K562 (cell line): Measurements from ENCODE around the gene ADORA3. TPM values are rescaled to one million over a fixed set of nuclear protein-coding genes. Genes with fewer than 3 reads are reported as not detected.

Experiments
- ATAC-seq: fragments of 200-7000 bp; cut with Tn5 transposase; 3 replicates; pipeline ENCODE4 v1.9.1; 2020; ENCODE audit warnings: moderate library complexity
- BruUV-seq: library from RNA; stranded (reverse); fragments of 400-500 nt; replicated peaks from 2 replicates; lab custom pipeline; 2021; lab: Mats Ljungman, UMichigan
- CTCF ChIA-PET: fragments of 300-600 bp; formaldehyde crosslinking; extraction: SDS; loops from one replicate; lab custom pipeline; 2021; ENCODE audit warnings: low intra/inter-chr PET ratio; lab: Yijun Ruan, JAX
- POLR2A ChIA-PET: fragments of 300-600, 350-650 bp; sonication (Branson Sonifier 250); formaldehyde crosslinking; extraction: SDS; loops from one replicate; lab custom pipeline; 2021; ENCODE audit warnings: antibody characterized with exemption, inconsistent platforms; lab: Yijun Ruan, JAX
- DNase-seq, 4 experiments: peaks; one replicate each; pipeline versions ENCODE4 v3.0.0 to v3.0.0-alpha.2; 2011 to 2018; ENCODE audit warnings: low spot score in 3 of 4, mixed read lengths in 3 of 4; ENCODE audit errors: extremely low read depth in 1 of 4
- FAIRE-seq: peaks from 2 replicates; lab custom pipeline; 2011; peaks lifted over from hg19 to GRCh38; lab: Jason Lieb, UNC
- H2AFZ ChIP-seq: 2 replicates; pipeline ENCODE4 v1.6.0; 2011; ENCODE audit warnings: low read depth, low read length, control low read depth, inconsistent platforms
- H3K27ac ChIP-seq: fragments of 200-600 bp; 3 replicates; pipeline ENCODE4 v1.8.0; 2011; ENCODE audit warnings: low read depth, mild to moderate bottlenecking, control low read depth, inconsistent platforms, low read length, moderate library complexity, mixed read lengths; ENCODE audit errors: extremely low read depth
- H3K27me3 ChIP-seq, 2 experiments: fragments of 300-600 bp in 1 of 2; 2 replicates in 1 of 2; 3 replicates in 1 of 2; pipeline versions ENCODE4 v1.6.0 to v1.8.0; 2011; ENCODE audit warnings: inconsistent platforms in 2 of 2, low read length in 2 of 2, mild to moderate bottlenecking in 1 of 2, mixed read lengths in 1 of 2, moderate library complexity in 1 of 2; ENCODE audit not compliant: control insufficient read depth in 2 of 2, insufficient read depth in 2 of 2
- H3K36me3 ChIP-seq: fragments of 300-600 bp; 3 replicates; pipeline ENCODE4 v1.8.0; 2011; ENCODE audit warnings: mild to moderate bottlenecking, low read length, inconsistent platforms; ENCODE audit not compliant: control insufficient read depth, insufficient read depth
- H3K4me1 ChIP-seq, 2 experiments: fragments of 200-600 bp in 1 of 2; replicated peaks in 1 of 2; 2 replicates in 1 of 2; 3 replicates in 1 of 2; pipeline versions ENCODE4 v1.5.1 to v1.8.0; 2011; ENCODE audit warnings: inconsistent platforms in 2 of 2, low read length in 2 of 2, mild to moderate bottlenecking in 1 of 2, mixed read lengths in 1 of 2, moderate library complexity in 1 of 2; ENCODE audit not compliant: control insufficient read depth in 2 of 2, insufficient read depth in 2 of 2
- H3K4me2 ChIP-seq: 2 replicates; pipeline ENCODE4 v1.6.1; 2011; ENCODE audit warnings: low read length, control low read depth, inconsistent platforms, mixed read lengths; ENCODE audit not compliant: insufficient read depth
- H3K4me3 ChIP-seq: fragments of 200-600 bp; sonication (generic), shearing (Covaris generic); 2 replicates; pipeline ENCODE4 v1.5.1; 2016; ENCODE audit warnings: control low read depth, inconsistent platforms
- H3K79me2 ChIP-seq: fragments of 200-600 bp; 3 replicates; pipeline ENCODE4 v1.8.0; 2011; ENCODE audit warnings: low read length, inconsistent platforms; ENCODE audit not compliant: control insufficient read depth, insufficient read depth
- H3K9ac ChIP-seq, 2 experiments: 2 replicates each; pipeline versions ENCODE4 v1.6.0 to v1.6.1; 2011; ENCODE audit warnings: low read depth in 2 of 2, low read length in 2 of 2, control low read depth in 1 of 2, inconsistent platforms in 1 of 2, mild to moderate bottlenecking in 1 of 2, mixed read lengths in 1 of 2; ENCODE audit not compliant: insufficient read depth in 1 of 2
- H3K9me1 ChIP-seq: one replicate; pipeline ENCODE4 v1.6.0; 2011; ENCODE audit warnings: inconsistent platforms, mild to moderate bottlenecking, low read length, moderate library complexity; ENCODE audit not compliant: control insufficient read depth, insufficient read depth
- H3K9me3 ChIP-seq: replicated peaks from 2 replicates; pipeline ENCODE4 v1.5.1; 2011; ENCODE audit warnings: low read depth, low read length, inconsistent platforms; ENCODE audit not compliant: control insufficient read depth, insufficient read depth
- H4K20me1 ChIP-seq: replicated peaks from 2 replicates; pipeline ENCODE4 v1.6.1; 2011; ENCODE audit warnings: low read length, inconsistent platforms, mixed read lengths; ENCODE audit not compliant: control insufficient read depth, insufficient read depth
- BACH1 ChIP-seq: fragments of 200-800 bp; sonication (Bioruptor generic); IDR thresholded peaks from 2 replicates; pipeline ENCODE4 v1.6.1; 2016; ENCODE audit warnings: missing genetic modification characterization, missing compliant biosample characterization
- BRCA1 ChIP-seq, 2 experiments: fragments of 450-650 bp in 1 of 2; sonication (generic) in 1 of 2; formaldehyde crosslinking in 1 of 2; IDR thresholded peaks; 2 replicates each; pipeline versions ENCODE4 v1.5.0 to v1.6.1; 2017 to 2020; ENCODE audit warnings: mild to moderate bottlenecking in 1 of 2, missing genetic modification reagents in 1 of 2
- CAMTA2 ChIP-seq: fragments of 250-450 bp; sonication (Bioruptor Pico); conservative IDR thresholded peaks from 2 replicates; pipeline ENCODE4 v1.5.1; 2022
- HMGN3 ChIP-seq: IDR thresholded peaks from 2 replicates; pipeline ENCODE4 v1.6.1; 2011; ENCODE audit warnings: borderline replicate concordance, low read depth, mild to moderate bottlenecking, mixed read lengths, low read length; ENCODE audit not compliant: insufficient read length; ENCODE audit errors: extremely low read depth
- NBN ChIP-seq: fragments of 450-650 bp; IDR thresholded peaks from 2 replicates; pipeline ENCODE4 v1.6.1; 2016; ENCODE audit warnings: low read depth, mild to moderate bottlenecking
- RBFOX2 ChIP-seq: fragments of 200-400 bp; formaldehyde crosslinking; IDR thresholded peaks from 2 replicates; pipeline ENCODE4 v1.6.1; 2017; ENCODE audit warnings: low read depth, mild to moderate bottlenecking, low read length, moderate library complexity
- TARDBP ChIP-seq: fragments of 450-650 bp; IDR thresholded peaks from 2 replicates; pipeline ENCODE4 v1.6.1; 2016
- ZC3H4 ChIP-seq: sonication (generic); formaldehyde crosslinking; IDR thresholded peaks from 2 replicates; pipeline ENCODE4 v1.9.0; 2021; ENCODE audit warnings: missing genetic modification reagents, borderline replicate concordance
- ZNF184 ChIP-seq: sonication (generic); formaldehyde crosslinking; IDR thresholded peaks from 2 replicates; pipeline ENCODE4 v1.5.0; 2020; ENCODE audit warnings: missing genetic modification reagents
- ZNF239 ChIP-seq: fragments of 250-450 bp; sonication (Bioruptor Pico); IDR thresholded peaks from 2 replicates; pipeline ENCODE4 v1.4.0; 2020; ENCODE audit warnings: mild to moderate bottlenecking
- ZNF431 ChIP-seq: sonication (generic); formaldehyde crosslinking; IDR thresholded peaks from 2 replicates; pipeline ENCODE4 v1.8.0; 2022; ENCODE audit warnings: mild to moderate bottlenecking, missing genetic modification reagents
- ZNF785 ChIP-seq: fragments of 250-450 bp; sonication (Bioruptor Pico); IDR thresholded peaks from 2 replicates; pipeline ENCODE4 v1.4.0; 2020; ENCODE audit warnings: mild to moderate bottlenecking
- WGBS: fragments of 100-300 bp; shearing (Covaris generic); methylation state at CpG from one replicate; pipeline ENCODE4 v1.1.6; 2016; ENCODE audit warnings: low coverage, mixed read lengths; ENCODE audit not compliant: insufficient coverage; ENCODE audit errors: missing lambda C conversion rate; 5-methylcytosine and 5-hydroxymethylcytosine counted together
- in situ Hi-C: fragments of 300-500 bp; cut with MboI; formaldehyde crosslinking; loops from 4 replicates; pipeline ENCODE4 v1.15.0; 2018; ENCODE audit warnings: inconsistent platforms, mixed read lengths
- intact Hi-C: fragments of 100-400 bp; cut with micrococcal nuclease; formaldehyde crosslinking; loops from 2 replicates; pipeline ENCODE4 v1.14.2; 2022
- polyA plus RNA-seq, 8 experiments: library from polyadenylated mRNA; depleted of rRNA in 4 of 8; stranded (reverse) in 5 of 8; unstranded in 3 of 8; fragments of >200 nt; fragmentation: Nextera tagmentation in 2 of 8; fragmentation: Illumina TruSeq in 1 of 8; extraction: Ambion mirVana in 2 of 8; extraction: Trizol in 1 of 8; gene quantifications; 2 replicates each; pipeline versions ENCODE4 v1.2.1 to v1.2.3, GENCODE V29; 2011 to 2014; ENCODE audit warnings: inconsistent platforms in 1 of 8, missing spikeins in 1 of 8
- total RNA-seq, 7 experiments: library from RNA; depleted of rRNA in 6 of 7; stranded (reverse); fragments of >200 nt in 6 of 7; fragmentation: Illumina TruSeq in 2 of 7; extraction: Trizol in 2 of 7; gene quantifications; 2 replicates each; pipeline versions ENCODE4 v1.2.1 to v1.2.3, GENCODE V29; 2011 to 2021; ENCODE audit warnings: low replicate concordance in 1 of 7
- TF ChIP-seq, protein P1 (sequence below): fragments of 250-450 bp; sonication (Bioruptor Pico); IDR thresholded peaks from 2 replicates; pipeline ENCODE4 v1.8.0; 2021; ENCODE audit warnings: moderate library complexity, mild to moderate bottlenecking, inconsistent platforms

Gene ADORA3
- total and polyA plus RNA-seq, 9 of the 15 experiments (the other 6 are each of a cell fraction or from before 2014, with no cell fraction given) = 0.09 to 0.35 (median 0.16) TPM; not detected in 3

GRCh38 chr1:111515291-111516004, 12.0 kb upstream of the ADORA3 start:
- Histone ChIP-seq H3K79me2 (no peaks in the 10 kb centered on the region), H4K20me1 (no peaks in the 10 kb centered on the region), H3K4me2 (peak overlapping the region; percentile 38; the same call in 1 of the 2 replicates), H3K9ac (no peak overlapping the region; a peak in 1 of 4 replicates), H3K9me3 (no peaks in the 10 kb centered on the region), H2AFZ (peak overlapping the region; percentile 83), H3K4me3 (no peak overlapping the region), H3K27me3 (0 out of 5 replicates have a peak, but pooled peaks cover 0 to 2% of the 10 kb centered on the region in 2 experiments), H3K27ac (no peak overlapping the region), H3K4me1 (peaks cover 9 to 25% of the 10 kb centered on the region in 2 experiments), H3K9me1 (peaks cover 3% of the 10 kb centered on the region), H3K36me3 (no peaks in the 10 kb centered on the region)
- no TSS peak for BruUV-seq
- ChIA-PET CTCF (no interaction called here), POLR2A (interaction anchor here (0.6 to 4.7 kb wide), 2 partner anchors 7 to 22 kb away, joined by 3 to 23 read pairs; no protein-coding TSS in a partner anchor)
- in situ Hi-C loops (no loop called here), intact Hi-C loops (no loop called here)
- 62% methylated on average over 37 of the region's 40 CpGs for WGBS
- no peak for FAIRE-seq
- DNase-seq = no peak
- TF ChIP-seq CAMTA2 (CRISPR knock-in tag) (no peak), ZC3H4 (CRISPR knock-in tag) (no peak), ZNF785 (CRISPR knock-in tag) (no peak), ZNF431 (CRISPR knock-in tag) (no peak), RBFOX2 (0 out of 2 replicates have a peak, but pooled peaks have one; percentile 18), HMGN3 (peak; percentile 43), TARDBP (no peak), BACH1 (tag) (no peak), ZNF184 (CRISPR knock-in tag) (0 out of 2 replicates have a peak, but pooled peaks have one; percentile 38), NBN (no peak), BRCA1 (IDR thresholded peaks at IDR 0.05) (no peak), BRCA1 (CRISPR knock-in tag; IDR thresholded peaks at IDR 0.05) (no peak), ZNF239 (CRISPR knock-in tag) (no peak)
- TF ChIP-seq, protein P1, sequence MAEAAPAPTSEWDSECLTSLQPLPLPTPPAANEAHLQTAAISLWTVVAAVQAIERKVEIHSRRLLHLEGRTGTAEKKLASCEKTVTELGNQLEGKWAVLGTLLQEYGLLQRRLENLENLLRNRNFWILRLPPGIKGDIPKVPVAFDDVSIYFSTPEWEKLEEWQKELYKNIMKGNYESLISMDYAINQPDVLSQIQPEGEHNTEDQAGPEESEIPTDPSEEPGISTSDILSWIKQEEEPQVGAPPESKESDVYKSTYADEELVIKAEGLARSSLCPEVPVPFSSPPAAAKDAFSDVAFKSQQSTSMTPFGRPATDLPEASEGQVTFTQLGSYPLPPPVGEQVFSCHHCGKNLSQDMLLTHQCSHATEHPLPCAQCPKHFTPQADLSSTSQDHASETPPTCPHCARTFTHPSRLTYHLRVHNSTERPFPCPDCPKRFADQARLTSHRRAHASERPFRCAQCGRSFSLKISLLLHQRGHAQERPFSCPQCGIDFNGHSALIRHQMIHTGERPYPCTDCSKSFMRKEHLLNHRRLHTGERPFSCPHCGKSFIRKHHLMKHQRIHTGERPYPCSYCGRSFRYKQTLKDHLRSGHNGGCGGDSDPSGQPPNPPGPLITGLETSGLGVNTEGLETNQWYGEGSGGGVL (CRISPR knock-in tag) = no peak
- no peak for ATAC-seq
